ENCODE measurements around the gene GKN2.
"Not testable (repeated sequence)": the region's sequence is repeated elsewhere in the genome, so short reads cannot be mapped to it uniquely, and the experiment has no call there.

GKN2 gene

GRCh38 chr2:68906716-68907115, 46.0 kb downstream of the GKN2 start:
- TF ChIP-seq CTCF (conservative IDR thresholded peaks at IDR 0.05; ENCODE audit: control insufficient read depth, insufficient read depth, low read depth, low read length) = no peak
- no peak overlapping the region for H3K4me3 ChIP-seq (ENCODE audit: control insufficient read depth, low read depth, low read length)
- no peak for DNase-seq (ENCODE audit: low read depth)

GRCh38 chr2:68905116-68905515, 47.6 kb downstream of the GKN2 start:
- H3K4me3 ChIP-seq (ENCODE audit: control insufficient read depth, low read depth, low read length) = no peak overlapping the region

GRCh38 chr2:68901561-68901960, 51.1 kb downstream of the GKN2 start:
- TF ChIP-seq CTCF (conservative IDR thresholded peaks at IDR 0.05; ENCODE audit: control insufficient read depth, insufficient read depth, low read depth, low read length) = no peak
- no peak for DNase-seq (ENCODE audit: low read depth)
- H3K4me3 ChIP-seq (ENCODE audit: control insufficient read depth, low read depth, low read length) = no peak overlapping the region

More at GRCh38 chr2:68905116-68905515, 47.6 kb downstream of the GKN2 start:
- TF ChIP-seq CTCF (conservative IDR thresholded peaks at IDR 0.05; ENCODE audit: control insufficient read depth, insufficient read depth, low read depth, low read length) = no peak
- no peak for DNase-seq (ENCODE audit: low read depth)

GRCh38 chr2:68901199-68901514, 51.5 kb downstream of the GKN2 start:
- DNase-seq (ENCODE audit: low read depth) = peak; percentile 15
- H3K4me3 ChIP-seq (ENCODE audit: control insufficient read depth, low read depth, low read length) = no peak overlapping the region
- peak; percentile 29 for TF ChIP-seq CTCF (conservative IDR thresholded peaks at IDR 0.05; ENCODE audit: control insufficient read depth, insufficient read depth, low read depth, low read length)

GRCh38 chr2:68900496-68901198, 52.0 kb downstream of the GKN2 start:
- no peak for TF ChIP-seq CTCF (conservative IDR thresholded peaks at IDR 0.05; ENCODE audit: control insufficient read depth, insufficient read depth, low read depth, low read length)
- no peak for DNase-seq (ENCODE audit: low read depth)
- H3K4me3 ChIP-seq (ENCODE audit: control insufficient read depth, low read depth, low read length) = no peak overlapping the region

GRCh38 chr2:68895981-68896380, 56.7 kb downstream of the GKN2 start:
- DNase-seq (ENCODE audit: low read depth); H3K4me3 ChIP-seq (ENCODE audit: control insufficient read depth, low read depth, low read length): not testable (repeated sequence)

Measured in fibroblast of mammary gland (primary cell).